Measurements from ENCODE around the gene CFAP90. TPM values are rescaled to one million over a fixed set of nuclear protein-coding genes. Genes with fewer than 3 reads are reported as not detected.

The CFAP90 gene
- total and polyA plus RNA-seq, 8 donors = 0.55 to 1.3 (median 1.0) TPM; not detected in 4

GRCh38 chr5:7794311-7794710 is 56.6 kb downstream of the CFAP90 start:
- TF ChIP-seq POLR2A (IDR thresholded peaks at IDR 0.05) = no peak
- TF ChIP-seq POLR2AphosphoS5 (IDR thresholded peaks at IDR 0.05) = no peak
- TF ChIP-seq CTCF (IDR thresholded peaks at IDR 0.05) = no peak
- TF ChIP-seq EP300 (IDR thresholded peaks at IDR 0.05) = no peak
- Histone ChIP-seq H3K9me3 (no peaks in the 10 kb centered on the region), H3K4me3 (no peak overlapping the region), H3K27me3 (no peaks in the 10 kb centered on the region), H3K27ac (no peak overlapping the region), H3K4me1 (no peaks in the 10 kb centered on the region), H3K36me3 (peaks cover 0 to 7% (median 0%) of the 10 kb centered on the region in 4 donors)
- DNase-seq = no peak
- intact Hi-C loops (cut with DNase I; ENCODE audit: low total_unique reads) = no loop called here
- WGBS, 5 donors = 61 to 75% (median 67%) methylated on average over 5 of the region's 5 CpGs

DNA sequence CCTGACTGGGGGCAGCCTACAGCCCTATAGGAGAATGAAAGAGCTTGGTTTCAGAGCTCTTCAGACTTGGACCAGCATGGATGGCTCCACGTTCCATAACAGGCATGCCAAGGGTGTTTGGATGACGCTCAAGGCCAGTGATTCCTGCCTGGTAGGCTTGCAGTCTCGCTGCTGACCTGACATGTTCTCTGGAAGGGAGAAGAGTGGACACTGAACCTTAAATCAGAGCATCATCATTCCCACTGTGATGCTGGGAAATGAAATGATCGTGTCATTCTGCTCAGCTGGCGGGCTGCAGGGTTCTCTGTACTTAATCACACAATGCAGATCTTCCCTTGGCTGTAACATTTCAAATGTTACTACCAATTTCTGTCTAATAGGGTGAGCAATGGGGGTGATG is 57.0 kb downstream of the CFAP90 start:
- Histone ChIP-seq H3K27ac (no peak overlapping the region), H3K4me3 (no peak overlapping the region), H3K36me3 (peaks cover 0 to 7% (median 0%) of the 10 kb centered on the region in 4 donors), H3K9me3 (no peaks in the 10 kb centered on the region), H3K27me3 (no peaks in the 10 kb centered on the region), H3K4me1 (no peaks in the 10 kb centered on the region)
- intact Hi-C loops (cut with DNase I; ENCODE audit: low total_unique reads) = no loop called here
- no peak for TF ChIP-seq POLR2AphosphoS5 (IDR thresholded peaks at IDR 0.05)
- no peak for TF ChIP-seq CTCF (IDR thresholded peaks at IDR 0.05)
- TF ChIP-seq POLR2A (IDR thresholded peaks at IDR 0.05) = no peak
- no peak for TF ChIP-seq EP300 (IDR thresholded peaks at IDR 0.05)
- no peak for DNase-seq
- 75 to 91% (median 89%) methylated on average over 5 of the region's 5 CpGs for WGBS, 5 donors

DNA sequence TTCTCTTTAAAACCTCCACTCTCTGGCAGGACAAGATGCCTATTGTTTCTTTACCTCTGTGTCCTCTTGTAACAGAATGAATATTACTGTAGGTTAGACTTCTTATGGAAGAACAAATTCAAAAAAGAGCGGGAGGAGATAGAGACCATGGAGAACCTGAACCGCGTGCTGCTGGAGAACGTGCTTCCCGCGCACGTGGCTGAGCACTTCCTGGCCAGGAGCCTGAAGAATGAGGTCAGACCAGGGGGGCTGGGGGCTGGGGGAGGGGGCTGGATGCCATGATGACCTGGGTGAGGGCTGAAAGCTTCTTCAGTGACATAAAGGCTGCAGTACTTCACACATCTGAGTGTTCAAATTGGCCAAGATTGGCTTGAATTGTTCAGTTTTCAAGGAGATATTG is 61.4 kb downstream of the CFAP90 start:
- intact Hi-C loops (cut with DNase I; ENCODE audit: low total_unique reads) = no loop called here
- Histone ChIP-seq H3K9me3 (no peaks in the 10 kb centered on the region), H3K4me3 (no peak overlapping the region), H3K27ac (no peak overlapping the region), H3K36me3 (peaks cover 0 to 7% (median 0%) of the 10 kb centered on the region in 4 donors), H3K27me3 (no peaks in the 10 kb centered on the region), H3K4me1 (no peaks in the 10 kb centered on the region)
- 89 to 95% (median 93%) methylated on average over 7 of the region's 7 CpGs for whole genome bisulfite sequencing, 5 donors
- TF ChIP-seq EP300 (IDR thresholded peaks at IDR 0.05) = no peak
- TF ChIP-seq POLR2A (IDR thresholded peaks at IDR 0.05) = no peak
- TF ChIP-seq POLR2AphosphoS5 (IDR thresholded peaks at IDR 0.05) = no peak
- no peak for TF ChIP-seq CTCF (IDR thresholded peaks at IDR 0.05)
- no peak for DNase-seq

GRCh38 chr5:7787770-7788169 is 63.2 kb downstream of the CFAP90 start:
- no peak for DNase-seq
- WGBS, 5 donors = 87 to 91% (median 90%) methylated on average over 3 of the region's 3 CpGs
- no peak overlapping the region for H3K27ac ChIP-seq
- H3K36me3 ChIP-seq = peaks cover 0 to 4% (median 0%) of the 10 kb centered on the region in 4 donors
- H3K4me1 ChIP-seq = no peaks in the 10 kb centered on the region
- H3K27me3 ChIP-seq = no peaks in the 10 kb centered on the region
- intact Hi-C loops (cut with DNase I; ENCODE audit: low total_unique reads) = no loop called here
- TF ChIP-seq CTCF (IDR thresholded peaks at IDR 0.05) (no peak), EP300 (IDR thresholded peaks at IDR 0.05) (no peak), POLR2AphosphoS5 (IDR thresholded peaks at IDR 0.05) (no peak), POLR2A (IDR thresholded peaks at IDR 0.05) (no peak)
- no peak overlapping the region for H3K4me3 ChIP-seq
- H3K9me3 ChIP-seq = no peaks in the 10 kb centered on the region

All from stomach (tissue), 9 donors.